GM19468 (cell line): ENCODE data around the gene KRT15.
"Not testable (repeated sequence)": the region's sequence is repeated elsewhere in the genome, so short reads cannot be mapped to it uniquely, and the experiment has no call there.

ENCODE experiments used
- ATAC-seq: cut with Tn5 transposase; IDR thresholded peaks from one replicate; pipeline ENCODE4 v1.9.1; 2021; ENCODE audit warnings: mild to moderate bottlenecking, moderate library complexity, moderate number of reproducible peaks; ENCODE audit not compliant: unreplicated experiment; ENCODE audit errors: extremely low read depth

The KRT15 gene

GRCh38 chr17:41544935-41545334, 26.2 kb upstream of the KRT15 start:
- no peak for ATAC-seq

GRCh38 chr17:41544491-41544892, 25.8 kb upstream of the KRT15 start:
- no peak for ATAC-seq

GRCh38 chr17:41542786-41543185, 24.1 kb upstream of the KRT15 start:
- ATAC-seq: not testable (repeated sequence)

GRCh38 chr17:41542357-41542756, 23.7 kb upstream of the KRT15 start:
- no peak for ATAC-seq

GRCh38 chr17:41540921-41541625, 22.4 kb upstream of the KRT15 start:
- no peak for ATAC-seq

- ATAC-seq: no peak
These were observed 21.4 kb upstream of the KRT15 start for GRCh38 chr17:41539979-41540701.

- no peak for ATAC-seq
These were observed 20.4 kb upstream of the KRT15 start for GRCh38 chr17:41539071-41539492.

- no peak for ATAC-seq
These were observed 19.9 kb upstream of the KRT15 start for GRCh38 chr17:41538565-41538991.

GRCh38 chr17:41537990-41538389, 19.3 kb upstream of the KRT15 start:
- no peak for ATAC-seq

GRCh38 chr17:41537614-41537954, 18.9 kb upstream of the KRT15 start:
- no peak for ATAC-seq

- ATAC-seq: no peak
These were observed 18.3 kb upstream of the KRT15 start for GRCh38 chr17:41536741-41537613.

GRCh38 chr17:41535764-41536481, 17.2 kb upstream of the KRT15 start:
- no peak for ATAC-seq

GRCh38 chr17:41534899-41535546, 16.3 kb upstream of the KRT15 start:
- ATAC-seq: no peak

GRCh38 chr17:41533613-41534012, 14.9 kb upstream of the KRT15 start:
- no peak for ATAC-seq

- ATAC-seq: no peak
These were observed 14.4 kb upstream of the KRT15 start for GRCh38 chr17:41532947-41533570.

GRCh38 chr17:41531993-41532392, 13.3 kb upstream of the KRT15 start:
- no peak for ATAC-seq

- no peak for ATAC-seq
These were observed 11.7 kb upstream of the KRT15 start for GRCh38 chr17:41530062-41531048.

GRCh38 chr17:41529491-41529915, 10.8 kb upstream of the KRT15 start:
- no peak for ATAC-seq
